RWPE2 (cell line): ENCODE measurements around the gene AGPAT2.

Experiments
- ATAC-seq: fragments of 200-7000 bp; cut with Tn5 transposase; 3 replicates; pipeline ENCODE4 v1.9.1; 2021; ENCODE audit warnings: low read depth
- DNase-seq: peaks from one replicate; pipeline ENCODE4 v3.0.0-alpha.2; 2020; ENCODE audit warnings: low spot score
- H3K27ac ChIP-seq: fragments of 450-650 bp; 2 replicates; pipeline ENCODE4 v1.5.1; 2017; ENCODE audit warnings: mild to moderate bottlenecking; ENCODE audit not compliant: poor library complexity, severe bottlenecking
- H3K27me3 ChIP-seq: fragments of 250-450 bp; sonication (Bioruptor Pico); 2 replicates; pipeline ENCODE4 v1.5.1; 2021; ENCODE audit warnings: mild to moderate bottlenecking, moderate library complexity; ENCODE audit not compliant: insufficient read depth, poor library complexity, severe bottlenecking
- H3K36me3 ChIP-seq: fragments of 250-450 bp; sonication (Bioruptor Pico); 2 replicates; pipeline ENCODE4 v1.5.1; 2020; ENCODE audit warnings: low read depth, mild to moderate bottlenecking, moderate library complexity
- H3K4me1 ChIP-seq: fragments of 250-450 bp; sonication (Bioruptor Pico); 2 replicates; pipeline ENCODE4 v1.5.1; 2021; ENCODE audit warnings: mild to moderate bottlenecking, moderate library complexity; ENCODE audit not compliant: insufficient read depth, poor library complexity, severe bottlenecking
- H3K4me3 ChIP-seq: fragments of 250-450 bp; sonication (Bioruptor Pico); 2 replicates; pipeline ENCODE4 v1.5.1; 2021; ENCODE audit warnings: mild to moderate bottlenecking, moderate library complexity; ENCODE audit not compliant: severe bottlenecking
- H3K9me3 ChIP-seq: fragments of 250-450 bp; sonication (Bioruptor Pico); 2 replicates; pipeline ENCODE4 v1.5.1; 2021; ENCODE audit warnings: mild to moderate bottlenecking, moderate library complexity; ENCODE audit not compliant: severe bottlenecking
- TF ChIP-seq, protein P1 (sequence below): fragments of 450-650 bp; IDR thresholded peaks from one replicate; pipeline ENCODE4 v1.5.1; 2017; ENCODE audit warnings: mild to moderate bottlenecking, moderate library complexity; ENCODE audit not compliant: poor library complexity, severe bottlenecking

The AGPAT2 gene

GRCh38 chr9:136674786-136675349 is 12.4 kb downstream of the AGPAT2 start:
- peaks cover 3% of the 10 kb centered on the region; the same call in 1 of the 2 replicates for H3K36me3 ChIP-seq
- H3K4me1 ChIP-seq, result no peaks in the 10 kb centered on the region

GRCh38 chr9:136673975-136674785 is 13.1 kb downstream of the AGPAT2 start:
- no peaks in the 10 kb centered on the region for H3K9me3 ChIP-seq
- H3K4me1 ChIP-seq, result no peaks in the 10 kb centered on the region
- TF ChIP-seq, protein P1, sequence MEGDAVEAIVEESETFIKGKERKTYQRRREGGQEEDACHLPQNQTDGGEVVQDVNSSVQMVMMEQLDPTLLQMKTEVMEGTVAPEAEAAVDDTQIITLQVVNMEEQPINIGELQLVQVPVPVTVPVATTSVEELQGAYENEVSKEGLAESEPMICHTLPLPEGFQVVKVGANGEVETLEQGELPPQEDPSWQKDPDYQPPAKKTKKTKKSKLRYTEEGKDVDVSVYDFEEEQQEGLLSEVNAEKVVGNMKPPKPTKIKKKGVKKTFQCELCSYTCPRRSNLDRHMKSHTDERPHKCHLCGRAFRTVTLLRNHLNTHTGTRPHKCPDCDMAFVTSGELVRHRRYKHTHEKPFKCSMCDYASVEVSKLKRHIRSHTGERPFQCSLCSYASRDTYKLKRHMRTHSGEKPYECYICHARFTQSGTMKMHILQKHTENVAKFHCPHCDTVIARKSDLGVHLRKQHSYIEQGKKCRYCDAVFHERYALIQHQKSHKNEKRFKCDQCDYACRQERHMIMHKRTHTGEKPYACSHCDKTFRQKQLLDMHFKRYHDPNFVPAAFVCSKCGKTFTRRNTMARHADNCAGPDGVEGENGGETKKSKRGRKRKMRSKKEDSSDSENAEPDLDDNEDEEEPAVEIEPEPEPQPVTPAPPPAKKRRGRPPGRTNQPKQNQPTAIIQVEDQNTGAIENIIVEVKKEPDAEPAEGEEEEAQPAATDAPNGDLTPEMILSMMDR, result no peak
- ATAC-seq, result no peak
- peaks cover 3% of the 10 kb centered on the region; the same call in 1 of the 2 replicates for H3K36me3 ChIP-seq
- H3K27ac ChIP-seq, result no peak overlapping the region
- no peak overlapping the region for H3K4me3 ChIP-seq
- no peaks in the 10 kb centered on the region for H3K27me3 ChIP-seq
- no peak for DNase-seq

More at GRCh38 chr9:136674786-136675349, 12.4 kb downstream of the AGPAT2 start:
- ATAC-seq (no peak), DNase-seq (no peak)
- no peaks in the 10 kb centered on the region for H3K9me3 ChIP-seq
- no peak overlapping the region for H3K27ac ChIP-seq
- H3K27me3 ChIP-seq, result no peaks in the 10 kb centered on the region
- H3K4me3 ChIP-seq, result no peak overlapping the region
- TF ChIP-seq, protein P1, result no peak

DNA sequence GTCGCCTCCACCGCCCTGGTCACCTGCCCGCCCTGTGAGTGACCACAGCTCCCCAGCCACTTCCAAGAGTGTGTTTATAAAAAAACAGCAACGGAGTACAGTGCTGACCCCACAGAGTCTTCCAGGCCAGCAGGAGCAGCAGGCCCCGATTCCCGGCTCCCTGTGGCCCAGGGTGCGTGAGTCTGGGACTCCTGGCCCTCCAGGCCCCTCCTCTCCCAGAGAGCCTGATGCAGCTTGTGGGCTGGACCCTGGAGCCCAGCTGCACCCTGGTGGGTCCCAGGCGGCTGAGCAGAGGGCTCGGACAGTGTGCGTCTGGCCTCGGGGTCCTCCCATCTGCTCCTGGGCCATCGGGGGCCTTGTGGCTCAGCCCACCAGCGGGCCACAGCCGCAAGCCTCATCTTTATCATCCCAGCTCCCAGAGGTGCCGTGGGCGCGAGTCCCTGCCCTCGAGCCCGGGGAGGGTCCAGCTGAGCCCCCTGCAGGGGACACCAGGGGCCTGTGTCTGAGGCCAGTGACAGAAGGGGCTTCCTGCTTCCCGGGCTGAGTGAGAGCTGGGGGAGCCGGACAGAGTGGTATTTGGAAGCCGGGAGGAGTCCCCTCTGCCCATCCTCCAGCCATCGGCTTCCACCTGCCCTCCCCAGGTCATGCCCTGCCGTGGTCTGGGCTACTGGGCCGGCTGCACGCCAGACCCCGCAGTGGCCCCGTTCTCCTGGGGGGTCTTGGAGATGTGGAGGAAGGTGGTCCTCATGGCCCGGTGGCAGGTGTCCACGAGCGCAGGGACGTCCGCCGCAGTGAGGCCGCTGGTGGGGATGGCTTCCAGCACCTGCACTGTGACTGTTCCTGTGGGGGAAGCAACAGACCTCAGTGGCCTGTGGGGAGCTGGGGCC is 13.9 kb downstream of the AGPAT2 start:
- Histone ChIP-seq H3K4me3 (no peak overlapping the region), H3K27ac (no peak overlapping the region), H3K36me3 (peaks cover 3% of the 10 kb centered on the region; the same call in 1 of the 2 replicates), H3K27me3 (no peaks in the 10 kb centered on the region), H3K4me1 (no peaks in the 10 kb centered on the region), H3K9me3 (no peaks in the 10 kb centered on the region)
- TF ChIP-seq, protein P1, result no peak
- DNase-seq (no peak), ATAC-seq (no peak)

GRCh38 chr9:136672431-136673087 is 14.7 kb downstream of the AGPAT2 start:
- TF ChIP-seq, protein P1, result no peak

More at GRCh38 chr9:136672431-136673087, 14.7 kb downstream of the AGPAT2 start:
- no peaks in the 10 kb centered on the region for H3K27me3 ChIP-seq
- DNase-seq, result no peak
- ATAC-seq, result no peak
- no peaks in the 10 kb centered on the region for H3K4me1 ChIP-seq
- H3K36me3 ChIP-seq, result peaks cover 3% of the 10 kb centered on the region; the same call in 1 of the 2 replicates
- H3K4me3 ChIP-seq, result no peak overlapping the region
- no peak overlapping the region for H3K27ac ChIP-seq
- no peaks in the 10 kb centered on the region for H3K9me3 ChIP-seq
